MM.1S (cell line): ENCODE data around the gene CHST9.

Experiments
- DNase-seq: peaks from one replicate; pipeline ENCODE4 v3.0.0-alpha.2; 2015
- H2AFZ ChIP-seq: fragments of 300-600 bp; sonication (generic); 2 replicates; pipeline ENCODE4 v1.6.0; 2016; ENCODE audit warnings: antibody characterized with exemption, low read length
- H3F3A ChIP-seq: fragments of 300-600 bp; sonication (generic); 2 replicates; pipeline ENCODE4 v1.6.1; 2016; ENCODE audit warnings: mild to moderate bottlenecking, antibody characterized with exemption, low read length, moderate library complexity, mixed read lengths; ENCODE audit not compliant: insufficient read depth
- H3K27ac ChIP-seq: fragments of 300-600 bp; sonication (generic); 2 replicates; pipeline ENCODE4 v1.5.1; 2016; ENCODE audit warnings: mild to moderate bottlenecking, low read length
- H3K27me3 ChIP-seq: fragments of 300-600 bp; sonication (generic); replicated peaks from 2 replicates; pipeline ENCODE4 v1.6.0; 2016; ENCODE audit warnings: low read length; ENCODE audit not compliant: insufficient read depth
- H3K36me3 ChIP-seq: fragments of 300-600 bp; sonication (generic); replicated peaks from 2 replicates; pipeline ENCODE4 v1.6.1; 2016; ENCODE audit warnings: mild to moderate bottlenecking, low read length, mixed read lengths; ENCODE audit not compliant: insufficient read depth
- H3K4me1 ChIP-seq: fragments of 300-600 bp; sonication (generic); 2 replicates; pipeline ENCODE4 v1.6.1; 2016; ENCODE audit warnings: low read length, mixed read lengths
- H3K4me2 ChIP-seq: fragments of 300-600 bp; sonication (generic); 2 replicates; pipeline ENCODE4 v1.6.0; 2016; ENCODE audit warnings: low read depth, low read length
- H3K4me3 ChIP-seq: fragments of 300-600 bp; sonication (generic); 2 replicates; pipeline ENCODE4 v1.5.1; 2016; ENCODE audit warnings: low read length, mixed read lengths
- H3K79me2 ChIP-seq: fragments of 300-600 bp; sonication (generic); 2 replicates; pipeline ENCODE4 v1.6.1; 2016; ENCODE audit warnings: mixed run types, low read length, mixed read lengths
- H3K9ac ChIP-seq: fragments of 300-600 bp; sonication (generic); 2 replicates; pipeline ENCODE4 v1.6.1; 2016; ENCODE audit warnings: low read length, mixed read lengths
- H3K9me2 ChIP-seq: fragments of 300-600 bp; sonication (generic); replicated peaks from 2 replicates; pipeline ENCODE4 v1.6.1; 2016; ENCODE audit warnings: mild to moderate bottlenecking, low read length, mixed read lengths; ENCODE audit not compliant: insufficient read depth
- H3K9me3 ChIP-seq: fragments of 300-600 bp; sonication (generic); replicated peaks from 2 replicates; pipeline ENCODE4 v1.6.1; 2016; ENCODE audit warnings: mild to moderate bottlenecking, low read length, mixed read lengths; ENCODE audit not compliant: insufficient read depth
- H4K20me1 ChIP-seq: fragments of 300-600 bp; sonication (generic); 2 replicates; pipeline ENCODE4 v1.6.1; 2016; ENCODE audit warnings: mild to moderate bottlenecking, low read length, moderate library complexity, mixed read lengths; ENCODE audit not compliant: insufficient read depth
- EZH2 ChIP-seq: fragments of 300-600 bp; sonication (generic); optimal IDR thresholded peaks from 2 replicates; pipeline ENCODE3; 2017; ENCODE audit warnings: low read depth, mild to moderate bottlenecking, antibody characterized with exemption, low read length, mixed read lengths
- EZH2phosphoT487 ChIP-seq: fragments of 300-600 bp; sonication (generic); IDR thresholded peaks from 2 replicates; pipeline ENCODE4 v1.6.1; 2018; ENCODE audit warnings: antibody characterized with exemption, low read length
- TF ChIP-seq, protein P1 (sequence below): fragments of 300-600 bp; sonication (generic); IDR thresholded peaks from 2 replicates; pipeline ENCODE4 v1.5.1; 2016; ENCODE audit warnings: antibody characterized with exemption, low read length, mixed read lengths

Gene CHST9

DNA sequence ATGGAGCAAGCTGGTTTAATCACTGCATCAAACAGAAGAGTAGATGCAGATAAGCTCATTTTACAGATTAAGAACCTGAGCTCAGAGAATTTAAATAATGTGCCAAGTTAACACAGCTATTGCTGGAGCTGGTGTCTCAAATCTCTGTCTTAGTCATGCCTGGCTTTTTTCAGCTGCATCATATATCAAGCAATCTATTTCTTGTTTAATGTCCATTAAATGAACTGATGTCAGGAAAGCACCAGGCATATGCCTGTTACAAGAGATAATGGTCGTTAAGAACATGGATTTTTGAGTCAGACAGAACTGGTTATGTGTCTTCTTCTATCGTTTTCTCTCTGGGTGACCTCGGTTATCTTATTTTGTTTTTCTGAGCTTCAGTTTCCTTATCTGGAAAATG lies 259.8 kb downstream of the CHST9 start:
- Histone ChIP-seq H3K9ac (no peak overlapping the region), H3K36me3 (no peaks in the 10 kb centered on the region), H3K27ac (no peak overlapping the region), H3F3A (no peaks in the 10 kb centered on the region), H3K9me3 (no peaks in the 10 kb centered on the region), H3K27me3 (no peaks in the 10 kb centered on the region), H3K9me2 (no peaks in the 10 kb centered on the region), H3K4me3 (no peak overlapping the region), H3K4me1 (no peaks in the 10 kb centered on the region), H3K79me2 (no peaks in the 10 kb centered on the region), H3K4me2 (no peak overlapping the region), H2AFZ (no peak overlapping the region), H4K20me1 (no peaks in the 10 kb centered on the region)
- TF ChIP-seq EZH2 = no peak
- DNase-seq = no peak

DNA sequence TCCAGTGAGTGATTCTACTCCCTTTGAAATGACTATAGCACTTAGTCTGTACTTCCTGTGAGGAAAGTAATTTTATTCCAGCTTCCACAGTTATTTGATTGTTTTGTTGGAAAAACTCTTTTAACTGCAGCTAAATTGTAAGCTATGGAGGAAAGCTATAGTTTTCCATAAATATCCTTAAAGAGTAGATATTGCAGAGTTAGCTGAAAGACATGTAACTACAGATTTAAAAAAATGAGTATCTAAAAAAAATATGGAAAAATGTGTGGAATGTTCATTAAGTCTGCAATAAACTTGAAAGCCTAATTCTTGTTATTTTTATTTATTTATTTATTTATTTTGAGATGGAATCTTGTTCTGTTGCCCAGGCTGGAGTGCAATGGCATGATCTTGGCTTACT lies 262.8 kb downstream of the CHST9 start:
- H3K27me3 ChIP-seq = no peaks in the 10 kb centered on the region
- H3K4me3 ChIP-seq = no peak overlapping the region
- no peaks in the 10 kb centered on the region for H3F3A ChIP-seq
- no peak overlapping the region for H3K9ac ChIP-seq
- H3K9me2 ChIP-seq = no peaks in the 10 kb centered on the region
- DNase-seq = no peak
- H3K4me2 ChIP-seq = no peak overlapping the region
- TF ChIP-seq EZH2 = no peak
- no peak for TF ChIP-seq EZH2phosphoT487
- TF ChIP-seq, protein P1, sequence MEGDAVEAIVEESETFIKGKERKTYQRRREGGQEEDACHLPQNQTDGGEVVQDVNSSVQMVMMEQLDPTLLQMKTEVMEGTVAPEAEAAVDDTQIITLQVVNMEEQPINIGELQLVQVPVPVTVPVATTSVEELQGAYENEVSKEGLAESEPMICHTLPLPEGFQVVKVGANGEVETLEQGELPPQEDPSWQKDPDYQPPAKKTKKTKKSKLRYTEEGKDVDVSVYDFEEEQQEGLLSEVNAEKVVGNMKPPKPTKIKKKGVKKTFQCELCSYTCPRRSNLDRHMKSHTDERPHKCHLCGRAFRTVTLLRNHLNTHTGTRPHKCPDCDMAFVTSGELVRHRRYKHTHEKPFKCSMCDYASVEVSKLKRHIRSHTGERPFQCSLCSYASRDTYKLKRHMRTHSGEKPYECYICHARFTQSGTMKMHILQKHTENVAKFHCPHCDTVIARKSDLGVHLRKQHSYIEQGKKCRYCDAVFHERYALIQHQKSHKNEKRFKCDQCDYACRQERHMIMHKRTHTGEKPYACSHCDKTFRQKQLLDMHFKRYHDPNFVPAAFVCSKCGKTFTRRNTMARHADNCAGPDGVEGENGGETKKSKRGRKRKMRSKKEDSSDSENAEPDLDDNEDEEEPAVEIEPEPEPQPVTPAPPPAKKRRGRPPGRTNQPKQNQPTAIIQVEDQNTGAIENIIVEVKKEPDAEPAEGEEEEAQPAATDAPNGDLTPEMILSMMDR = no peak
- no peaks in the 10 kb centered on the region for H3K36me3 ChIP-seq
- H4K20me1 ChIP-seq = no peaks in the 10 kb centered on the region
- no peaks in the 10 kb centered on the region for H3K4me1 ChIP-seq
- no peak overlapping the region for H2AFZ ChIP-seq
- no peaks in the 10 kb centered on the region for H3K9me3 ChIP-seq
- no peaks in the 10 kb centered on the region for H3K79me2 ChIP-seq
- H3K27ac ChIP-seq = no peak overlapping the region

DNA sequence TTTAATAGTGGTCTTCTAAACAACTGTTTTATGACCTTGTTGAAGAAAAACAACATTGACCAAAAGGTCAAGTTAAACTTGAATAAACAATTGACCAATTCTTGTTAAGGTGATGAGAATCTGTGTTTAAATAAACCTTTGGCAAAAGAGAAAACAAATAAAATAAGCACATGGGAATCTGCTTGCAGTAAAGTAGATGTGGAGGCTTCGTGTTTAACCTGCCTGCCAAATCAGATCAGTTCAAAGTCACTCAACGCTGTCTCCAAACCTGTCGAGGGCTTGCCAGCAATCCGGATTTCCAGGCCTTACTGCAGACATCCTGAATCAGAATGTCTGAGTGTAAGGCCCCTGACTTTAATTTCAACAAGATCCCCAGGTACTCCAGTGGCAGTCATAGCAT lies 264.5 kb downstream of the CHST9 start:
- H3K79me2 ChIP-seq = no peaks in the 10 kb centered on the region
- H4K20me1 ChIP-seq = no peaks in the 10 kb centered on the region
- no peaks in the 10 kb centered on the region for H3K27me3 ChIP-seq
- H3K9me2 ChIP-seq = no peaks in the 10 kb centered on the region
- no peaks in the 10 kb centered on the region for H3K9me3 ChIP-seq
- no peaks in the 10 kb centered on the region for H3K4me1 ChIP-seq
- H3K4me2 ChIP-seq = no peak overlapping the region
- H2AFZ ChIP-seq = no peak overlapping the region
- H3F3A ChIP-seq = no peaks in the 10 kb centered on the region
- H3K36me3 ChIP-seq = no peaks in the 10 kb centered on the region
- no peak for TF ChIP-seq EZH2phosphoT487
- no peak for TF ChIP-seq EZH2
- TF ChIP-seq, protein P1 = no peak
- H3K9ac ChIP-seq = no peak overlapping the region
- no peak for DNase-seq
- H3K27ac ChIP-seq = no peak overlapping the region
- H3K4me3 ChIP-seq = no peak overlapping the region

DNA sequence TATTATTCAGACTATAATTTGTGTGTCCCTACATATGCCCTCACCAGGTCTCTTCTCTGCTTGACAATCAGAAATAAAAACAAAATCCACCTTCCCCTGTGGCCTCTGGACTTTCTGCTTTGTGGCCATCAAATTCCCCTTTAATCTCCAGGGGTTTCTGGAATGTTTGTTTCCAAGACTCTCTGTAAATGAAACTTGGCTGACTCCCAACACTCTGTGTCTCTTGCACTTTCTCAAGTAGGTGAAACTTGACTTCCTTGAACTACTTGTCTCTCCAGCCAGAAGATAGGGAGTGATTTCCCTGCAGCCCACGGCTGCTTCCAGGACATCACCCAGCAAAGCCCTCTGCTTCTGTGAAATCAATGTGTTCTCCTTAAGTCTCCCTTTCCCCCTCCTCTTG lies 265.5 kb downstream of the CHST9 start:
- Histone ChIP-seq H3K9me2 (no peaks in the 10 kb centered on the region), H2AFZ (no peak overlapping the region), H3F3A (no peaks in the 10 kb centered on the region), H4K20me1 (no peaks in the 10 kb centered on the region), H3K27ac (no peak overlapping the region), H3K36me3 (no peaks in the 10 kb centered on the region), H3K27me3 (no peaks in the 10 kb centered on the region), H3K79me2 (no peaks in the 10 kb centered on the region), H3K9me3 (no peaks in the 10 kb centered on the region), H3K9ac (no peak overlapping the region), H3K4me1 (no peaks in the 10 kb centered on the region), H3K4me3 (no peak overlapping the region), H3K4me2 (no peak overlapping the region)
- no peak for DNase-seq
- TF ChIP-seq EZH2phosphoT487 (no peak), EZH2 (no peak)
- TF ChIP-seq, protein P1 = no peak
